IMR-90 (cell line): ENCODE measurements around the gene CDK1. TPM values are rescaled to one million over a fixed set of nuclear protein-coding genes. Genes with fewer than 3 reads are reported as not detected.

Experiments
- ATAC-seq: fragments of 200-7000 bp; cut with Tn5 transposase; 2 replicates; pipeline ENCODE4 v1.9.1; 2020; ENCODE audit warnings: low read depth, mild to moderate bottlenecking, moderate library complexity
- BruUV-seq: library from RNA; stranded (reverse); fragments of 400-500 nt; replicated peaks from 2 replicates; lab custom pipeline; 2021; lab: Mats Ljungman, UMichigan
- CTCF ChIA-PET: fragments of 300-600 bp; formaldehyde crosslinking; extraction: SDS; loops from one replicate; lab custom pipeline; 2021; ENCODE audit warnings: antibody characterized with exemption; lab: Yijun Ruan, JAX
- POLR2A ChIA-PET: fragments of 300-600 bp; sonication (Branson Sonifier 250); formaldehyde crosslinking; loops from one replicate; lab custom pipeline; 2022; ENCODE audit warnings: antibody characterized with exemption; ENCODE audit not compliant: unreplicated experiment; lab: Charles Lee
- DNase-seq: peaks from one replicate; pipeline ENCODE4 v3.0.0; 2013
- H2AFZ ChIP-seq: replicated peaks from 2 replicates; pipeline ENCODE3; 2013; ENCODE audit warnings: low read length, mild to moderate bottlenecking; ENCODE audit not compliant: poor library complexity
- H2AK5ac ChIP-seq: 2 replicates; pipeline ENCODE4 v1.6.1; 2013; ENCODE audit warnings: low read depth, low read length, inconsistent platforms
- H2AK9ac ChIP-seq: replicated peaks from 2 replicates; pipeline ENCODE3; 2013; ENCODE audit warnings: mild to moderate bottlenecking, low read depth, low read length, moderate library complexity; ENCODE audit not compliant: poor library complexity
- H2BK120ac ChIP-seq: 2 replicates; pipeline ENCODE4 v1.6.1; 2013; ENCODE audit warnings: low read depth, low read length, inconsistent platforms
- H2BK15ac ChIP-seq: 3 replicates; pipeline ENCODE4 v1.6.1; 2013; ENCODE audit warnings: low read depth, low read length, inconsistent platforms
- H2BK20ac ChIP-seq: 2 replicates; pipeline ENCODE4 v1.6.1; 2013; ENCODE audit warnings: low read depth, mild to moderate bottlenecking, inconsistent platforms, low read length, moderate library complexity
- H2BK5ac ChIP-seq: 2 replicates; pipeline ENCODE4 v1.6.1; 2013; ENCODE audit warnings: mild to moderate bottlenecking, low read depth, low read length, inconsistent platforms; ENCODE audit not compliant: poor library complexity, severe bottlenecking
- H3K14ac ChIP-seq: replicated peaks from 2 replicates; pipeline ENCODE4 v1.6.1; 2013; ENCODE audit warnings: low read depth, low read length, inconsistent platforms
- H3K18ac ChIP-seq: 2 replicates; pipeline ENCODE4 v1.6.1; 2013; ENCODE audit warnings: low read depth, low read length, control low read depth
- H3K23ac ChIP-seq: 2 replicates; pipeline ENCODE4 v1.6.1; 2013; ENCODE audit warnings: low read depth, low read length, inconsistent platforms
- H3K27ac ChIP-seq: 2 replicates; pipeline ENCODE4 v1.5.1; 2013; ENCODE audit warnings: mild to moderate bottlenecking, control low read depth, low read length; ENCODE audit not compliant: insufficient read depth
- H3K27me3 ChIP-seq: 2 replicates; pipeline ENCODE4 v1.6.1; 2013; ENCODE audit warnings: low read length; ENCODE audit not compliant: control insufficient read depth, insufficient read depth
- H3K36me3 ChIP-seq: 2 replicates; pipeline ENCODE4 v1.6.1; 2013; ENCODE audit warnings: low read length, mixed read lengths; ENCODE audit not compliant: control insufficient read depth, insufficient read depth
- H3K4ac ChIP-seq: 2 replicates; pipeline ENCODE4 v1.6.1; 2013; ENCODE audit warnings: low read depth, low read length, inconsistent platforms
- H3K4me1 ChIP-seq: 2 replicates; pipeline ENCODE4 v1.6.1; 2013; ENCODE audit warnings: low read length, mixed read lengths; ENCODE audit not compliant: control insufficient read depth, insufficient read depth
- H3K4me2 ChIP-seq: 2 replicates; pipeline ENCODE4 v1.6.1; 2013; ENCODE audit warnings: low read depth, mild to moderate bottlenecking, control low read depth, low read length, moderate library complexity
- H3K4me3 ChIP-seq: 2 replicates; pipeline ENCODE4 v1.5.1; 2013; ENCODE audit warnings: low read depth, mild to moderate bottlenecking, control low read depth, low read length, moderate library complexity; ENCODE audit not compliant: insufficient read depth
- H3K56ac ChIP-seq: 2 replicates; pipeline ENCODE4 v1.6.1; 2013; ENCODE audit warnings: low read length, inconsistent platforms; ENCODE audit not compliant: insufficient read depth; ENCODE audit errors: extremely low read depth
- H3K79me1 ChIP-seq, 2 experiments: 2 replicates each; pipeline ENCODE4 v1.6.1; 2013; ENCODE audit warnings: low read length in 2 of 2, inconsistent platforms in 1 of 2, low read depth in 1 of 2
- H3K9ac ChIP-seq: 2 replicates; pipeline ENCODE4 v1.6.1; 2013; ENCODE audit warnings: low read depth, low read length, control low read depth
- H3K9me1 ChIP-seq: 2 replicates; pipeline ENCODE4 v1.6.1; 2013; ENCODE audit warnings: low read length, inconsistent platforms; ENCODE audit not compliant: insufficient read depth
- H3K9me3 ChIP-seq: 2 replicates; pipeline ENCODE4 v1.6.1; 2013; ENCODE audit warnings: low read length; ENCODE audit not compliant: control insufficient read depth, insufficient read depth
- H4K20me1 ChIP-seq: 2 replicates; pipeline ENCODE4 v1.6.1; 2013; ENCODE audit warnings: low read length, inconsistent platforms; ENCODE audit not compliant: insufficient read depth
- H4K5ac ChIP-seq: 2 replicates; pipeline ENCODE4 v1.6.1; 2013; ENCODE audit warnings: mild to moderate bottlenecking, low read depth, low read length, control low read depth
- H4K8ac ChIP-seq, 2 experiments: 2 replicates each; pipeline ENCODE4 v1.6.1; 2013; ENCODE audit warnings: low read depth in 2 of 2, low read length in 2 of 2, control low read depth in 1 of 2, inconsistent platforms in 1 of 2
- H4K91ac ChIP-seq: 2 replicates; pipeline ENCODE4 v1.6.1; 2013; ENCODE audit warnings: low read depth, low read length, inconsistent platforms; ENCODE audit not compliant: insufficient read depth
- BHLHE40 ChIP-seq: fragments of 150-350 bp; IDR thresholded peaks from 2 replicates; pipeline ENCODE4 v1.6.1; 2016; ENCODE audit warnings: mild to moderate bottlenecking, low read depth, low read length
- CEBPB ChIP-seq: IDR thresholded peaks from 2 replicates; pipeline ENCODE4 v1.6.1; 2012; ENCODE audit warnings: low read depth, low read length, improper control_type of control experiment
- FOS ChIP-seq: fragments of 150-350 bp; IDR thresholded peaks from 2 replicates; pipeline ENCODE4 v1.6.1; 2016; ENCODE audit warnings: low read depth, low read length
- MAFK ChIP-seq: IDR thresholded peaks from 2 replicates; pipeline ENCODE4 v1.6.1; 2012; ENCODE audit warnings: low read depth, low read length, improper control_type of control experiment
- MAZ ChIP-seq: IDR thresholded peaks from 2 replicates; pipeline ENCODE4 v1.6.1; 2012; ENCODE audit warnings: low read depth, mild to moderate bottlenecking, low read length, improper control_type of control experiment, moderate library complexity, borderline replicate concordance
- NFE2L2 ChIP-seq: fragments of 150-350 bp; IDR thresholded peaks from 2 replicates; pipeline ENCODE4 v1.6.1; 2016; ENCODE audit warnings: low read depth, mild to moderate bottlenecking, low read length
- POLR2A ChIP-seq: IDR thresholded peaks from 2 replicates; pipeline ENCODE4 v1.6.1; 2012; ENCODE audit warnings: mild to moderate bottlenecking, low read depth, low read length
- RCOR1 ChIP-seq: IDR thresholded peaks from 2 replicates; pipeline ENCODE4 v1.6.1; 2012; ENCODE audit warnings: mild to moderate bottlenecking, low read length, improper control_type of control experiment; ENCODE audit not compliant: insufficient replicate concordance
- SMC3 ChIP-seq: fragments of 150-350 bp; IDR thresholded peaks from 2 replicates; pipeline ENCODE4 v1.6.1; 2016; ENCODE audit warnings: low read depth, mild to moderate bottlenecking, antibody characterized with exemption, low read length, moderate library complexity
- USF2 ChIP-seq: fragments of 150-350 bp; IDR thresholded peaks from 2 replicates; pipeline ENCODE4 v1.6.1; 2017; ENCODE audit warnings: mild to moderate bottlenecking, antibody characterized with exemption, low read length, low read depth
- dilution Hi-C: fragments of 300-500 bp; cut with HindIII; formaldehyde crosslinking; loops from one replicate; pipeline ENCODE4 v1.14.3; 2018; ENCODE audit warnings: low sequenced_read_pairs; ENCODE audit not compliant: unreplicated experiment
- in situ Hi-C: fragments of 300-500 bp; cut with MboI; formaldehyde crosslinking; loops from 3 replicates; pipeline ENCODE4 v1.14.3; 2019; ENCODE audit warnings: low sequenced_read_pairs, inconsistent platforms, mixed read lengths
- intact Hi-C: fragments of 100-400 bp; cut with micrococcal nuclease; formaldehyde crosslinking; loops from 2 replicates; pipeline ENCODE4 v1.10.0; 2022
- polyA plus RNA-seq, 3 experiments: library from polyadenylated mRNA; depleted of rRNA; stranded (reverse); fragments of >200 nt; gene quantifications; 2 replicates each; pipeline ENCODE4 v1.2.3, GENCODE V29; 2012; ENCODE audit warnings: low replicate concordance in 1 of 3
- total RNA-seq: library from RNA; depleted of rRNA; stranded (reverse); fragments of >200 nt; gene quantifications from 2 replicates; pipeline ENCODE4 v1.2.3, GENCODE V29; 2012

The CDK1 gene
- total and polyA plus RNA-seq, 2 of the 4 experiments (the other 2 are of a cell fraction), result 21.9 to 28.1 TPM

- Histone ChIP-seq H3K18ac (no peak overlapping the region), H3K56ac (no peak overlapping the region), H4K5ac (no peak overlapping the region), H3K9me1 (no peaks in the 10 kb centered on the region), H3K4me3 (no peak overlapping the region), H3K9ac (no peak overlapping the region), H3K4ac (no peak overlapping the region), H4K20me1 (no peaks in the 10 kb centered on the region), H3K27ac (no peak overlapping the region), H2BK5ac (no peak overlapping the region), H3K36me3 (no peaks in the 10 kb centered on the region), H2AFZ (no peak overlapping the region), H3K4me1 (0 out of 2 replicates have a peak, but pooled peaks cover 2% of the 10 kb centered on the region), H2BK120ac (no peak overlapping the region), H3K23ac (no peak overlapping the region), H2BK20ac (no peak overlapping the region), H3K79me1 (no peaks in the 10 kb centered on the region), H4K91ac (no peak overlapping the region), H2BK15ac (no peak overlapping the region), H3K14ac (no peak overlapping the region), H2AK5ac (no peak overlapping the region), H3K4me2 (no peak overlapping the region), H3K27me3 (peaks cover 35% of the 10 kb centered on the region), H2AK9ac (no peak overlapping the region), H4K8ac (no peak overlapping the region), H3K9me3 (no peaks in the 10 kb centered on the region)
- CTCF ChIA-PET, result no interaction called here
- ATAC-seq, result no peak
- DNase-seq, result no peak
- dilution Hi-C loops (no loop called here), intact Hi-C loops (no loop called here), in situ Hi-C loops (no loop called here)
- TF ChIP-seq MAZ (no peak), MAFK (no peak), SMC3 (no peak), USF2 (no peak), NFE2L2 (no peak), BHLHE40 (no peak), RCOR1 (no peak), POLR2A (no peak), CEBPB (no peak), FOS (no peak)
- no TSS peak for BruUV-seq
- POLR2A ChIA-PET, result no interaction called here
Observed at GRCh38 chr10:60729106-60729505, 49.2 kb upstream of the CDK1 start.
